Panc1 (cell line): ENCODE results near the gene TNFRSF14. TPM values are rescaled to one million over a fixed set of nuclear protein-coding genes. Genes with fewer than 3 reads are reported as not detected.

ENCODE experiments used
- ATAC-seq: fragments of 200-7000 bp; cut with Tn5 transposase; 2 replicates; pipeline ENCODE4 v1.9.1; 2020; ENCODE audit warnings: mild to moderate bottlenecking, moderate library complexity
- BruUV-seq: library from RNA; stranded (reverse); fragments of 400-500 nt; replicated peaks from 2 replicates; lab custom pipeline; 2021; lab: Mats Ljungman, UMichigan
- CTCF ChIA-PET: fragments of 300-600 bp; sonication (Branson Sonifier 250); formaldehyde crosslinking; loops from one replicate; lab custom pipeline; 2022; ENCODE audit warnings: antibody characterized with exemption; lab: Charles Lee
- POLR2A ChIA-PET: fragments of 300-600 bp; sonication (Branson Sonifier 250); formaldehyde crosslinking; loops from one replicate; lab custom pipeline; 2022; ENCODE audit warnings: antibody characterized with exemption; lab: Charles Lee
- DNase-seq: peaks from one replicate; pipeline ENCODE4 v3.0.0-alpha.2; 2010; ENCODE audit warnings: low read depth, low spot score
- H3K27ac ChIP-seq: 2 replicates; pipeline ENCODE4 v1.5.1; 2011; ENCODE audit warnings: mild to moderate bottlenecking, low read length, inconsistent platforms
- H3K27me3 ChIP-seq: fragments of 200-500 bp; sonication (Bioruptor generic); 2 replicates; pipeline ENCODE4 v1.6.0; 2014; ENCODE audit warnings: low read length, inconsistent platforms; ENCODE audit not compliant: control insufficient read depth, insufficient read depth
- H3K36me3 ChIP-seq: fragments of 200-500 bp; sonication (Bioruptor generic); 2 replicates; pipeline ENCODE4 v1.5.1; 2014; ENCODE audit warnings: inconsistent platforms, mild to moderate bottlenecking, low read length, moderate library complexity; ENCODE audit not compliant: control insufficient read depth, insufficient read depth
- H3K4me1 ChIP-seq: 2 replicates; pipeline ENCODE4 v1.5.1; 2011; ENCODE audit warnings: inconsistent platforms, mild to moderate bottlenecking, low read length, moderate library complexity; ENCODE audit not compliant: control insufficient read depth, insufficient read depth
- H3K4me3 ChIP-seq, 2 experiments: 2 replicates each; pipeline ENCODE4 v1.5.1; 2011 to 2012; ENCODE audit warnings: low read depth in 2 of 2, low read length in 2 of 2, mild to moderate bottlenecking in 2 of 2, inconsistent platforms in 1 of 2, moderate library complexity in 1 of 2
- H3K9me3 ChIP-seq: fragments of 200-500 bp; sonication (Bioruptor generic); 2 replicates; pipeline ENCODE4 v1.5.1; 2014; ENCODE audit warnings: low read depth, mild to moderate bottlenecking, inconsistent platforms, low read length, moderate library complexity; ENCODE audit not compliant: control insufficient read depth, insufficient read depth
- POLR2AphosphoS5 ChIP-seq: IDR thresholded peaks from 2 replicates; pipeline ENCODE4 v1.6.1; 2012; ENCODE audit warnings: mild to moderate bottlenecking, low read depth, low read length, moderate library complexity
- SIN3A ChIP-seq: IDR thresholded peaks from 2 replicates; pipeline ENCODE4 v1.6.1; 2012; ENCODE audit warnings: low read depth, mild to moderate bottlenecking, low read length, moderate library complexity, borderline replicate concordance; ENCODE audit not compliant: insufficient read depth
- TCF7L2 ChIP-seq: IDR thresholded peaks from 2 replicates; pipeline ENCODE4 v1.6.1; 2011; ENCODE audit warnings: mild to moderate bottlenecking, low read depth, low read length, inconsistent platforms
- in situ Hi-C: cut with HindIII; loops from 2 replicates; pipeline ENCODE4 v1.10.0; 2016; ENCODE audit warnings: low sequenced_read_pairs, low pct_unique_long_range_greater_than_20kb
- intact Hi-C: fragments of 100-400 bp; cut with micrococcal nuclease; formaldehyde crosslinking; loops from one replicate; pipeline ENCODE4 v1.10.0; 2022; ENCODE audit not compliant: unreplicated experiment
- total RNA-seq: library from RNA; stranded (reverse); gene quantifications from one replicate; pipeline ENCODE4 v1.2.1, GENCODE V29; 2021; ENCODE audit not compliant: unreplicated experiment
- TF ChIP-seq, protein P1 (sequence below): fragments of 450-650 bp; IDR thresholded peaks from 2 replicates; pipeline ENCODE4 v1.5.1; 2017; ENCODE audit warnings: mild to moderate bottlenecking
- TF ChIP-seq, protein P2 (sequence below), 2 experiments: IDR thresholded peaks; 2 replicates each; pipeline ENCODE4 v1.6.1; 2011 to 2012; ENCODE audit warnings: low read depth in 2 of 2, control low read depth in 1 of 2, low read length in 1 of 2, mild to moderate bottlenecking in 1 of 2, moderate library complexity in 1 of 2; ENCODE audit not compliant: insufficient read depth in 1 of 2

The TNFRSF14 gene
- total RNA-seq, 1 experiment from 2014 or later = 20.1 TPM

DNA sequence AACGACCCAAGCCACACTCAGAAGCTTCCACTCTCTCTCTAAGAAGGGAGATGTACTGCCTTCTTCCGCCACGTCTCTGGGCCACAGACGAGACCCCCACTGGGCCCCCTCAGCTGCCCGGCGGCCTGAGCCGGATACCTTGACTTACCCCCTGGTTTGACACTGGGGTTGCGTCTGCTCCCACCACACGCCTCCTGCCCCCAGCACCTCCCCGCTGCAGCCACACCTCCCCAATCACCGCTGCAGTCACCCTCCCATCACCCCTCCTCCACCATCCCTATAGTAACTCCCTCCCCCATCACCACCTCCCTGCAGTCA, 40.4 kb upstream of the TNFRSF14 start:
- no peak overlapping the region for H3K27ac ChIP-seq
- ChIA-PET CTCF (no interaction called here), POLR2A (interaction anchor here (0.7 kb wide), 1 partner anchor 16 kb away, joined by 4 read pairs; no protein-coding TSS in a partner anchor)
- no peak for TF ChIP-seq POLR2AphosphoS5
- no peak for TF ChIP-seq SIN3A
- TF ChIP-seq TCF7L2 = no peak
- TF ChIP-seq, protein P1, sequence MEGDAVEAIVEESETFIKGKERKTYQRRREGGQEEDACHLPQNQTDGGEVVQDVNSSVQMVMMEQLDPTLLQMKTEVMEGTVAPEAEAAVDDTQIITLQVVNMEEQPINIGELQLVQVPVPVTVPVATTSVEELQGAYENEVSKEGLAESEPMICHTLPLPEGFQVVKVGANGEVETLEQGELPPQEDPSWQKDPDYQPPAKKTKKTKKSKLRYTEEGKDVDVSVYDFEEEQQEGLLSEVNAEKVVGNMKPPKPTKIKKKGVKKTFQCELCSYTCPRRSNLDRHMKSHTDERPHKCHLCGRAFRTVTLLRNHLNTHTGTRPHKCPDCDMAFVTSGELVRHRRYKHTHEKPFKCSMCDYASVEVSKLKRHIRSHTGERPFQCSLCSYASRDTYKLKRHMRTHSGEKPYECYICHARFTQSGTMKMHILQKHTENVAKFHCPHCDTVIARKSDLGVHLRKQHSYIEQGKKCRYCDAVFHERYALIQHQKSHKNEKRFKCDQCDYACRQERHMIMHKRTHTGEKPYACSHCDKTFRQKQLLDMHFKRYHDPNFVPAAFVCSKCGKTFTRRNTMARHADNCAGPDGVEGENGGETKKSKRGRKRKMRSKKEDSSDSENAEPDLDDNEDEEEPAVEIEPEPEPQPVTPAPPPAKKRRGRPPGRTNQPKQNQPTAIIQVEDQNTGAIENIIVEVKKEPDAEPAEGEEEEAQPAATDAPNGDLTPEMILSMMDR = no peak
- TF ChIP-seq, protein P2, sequence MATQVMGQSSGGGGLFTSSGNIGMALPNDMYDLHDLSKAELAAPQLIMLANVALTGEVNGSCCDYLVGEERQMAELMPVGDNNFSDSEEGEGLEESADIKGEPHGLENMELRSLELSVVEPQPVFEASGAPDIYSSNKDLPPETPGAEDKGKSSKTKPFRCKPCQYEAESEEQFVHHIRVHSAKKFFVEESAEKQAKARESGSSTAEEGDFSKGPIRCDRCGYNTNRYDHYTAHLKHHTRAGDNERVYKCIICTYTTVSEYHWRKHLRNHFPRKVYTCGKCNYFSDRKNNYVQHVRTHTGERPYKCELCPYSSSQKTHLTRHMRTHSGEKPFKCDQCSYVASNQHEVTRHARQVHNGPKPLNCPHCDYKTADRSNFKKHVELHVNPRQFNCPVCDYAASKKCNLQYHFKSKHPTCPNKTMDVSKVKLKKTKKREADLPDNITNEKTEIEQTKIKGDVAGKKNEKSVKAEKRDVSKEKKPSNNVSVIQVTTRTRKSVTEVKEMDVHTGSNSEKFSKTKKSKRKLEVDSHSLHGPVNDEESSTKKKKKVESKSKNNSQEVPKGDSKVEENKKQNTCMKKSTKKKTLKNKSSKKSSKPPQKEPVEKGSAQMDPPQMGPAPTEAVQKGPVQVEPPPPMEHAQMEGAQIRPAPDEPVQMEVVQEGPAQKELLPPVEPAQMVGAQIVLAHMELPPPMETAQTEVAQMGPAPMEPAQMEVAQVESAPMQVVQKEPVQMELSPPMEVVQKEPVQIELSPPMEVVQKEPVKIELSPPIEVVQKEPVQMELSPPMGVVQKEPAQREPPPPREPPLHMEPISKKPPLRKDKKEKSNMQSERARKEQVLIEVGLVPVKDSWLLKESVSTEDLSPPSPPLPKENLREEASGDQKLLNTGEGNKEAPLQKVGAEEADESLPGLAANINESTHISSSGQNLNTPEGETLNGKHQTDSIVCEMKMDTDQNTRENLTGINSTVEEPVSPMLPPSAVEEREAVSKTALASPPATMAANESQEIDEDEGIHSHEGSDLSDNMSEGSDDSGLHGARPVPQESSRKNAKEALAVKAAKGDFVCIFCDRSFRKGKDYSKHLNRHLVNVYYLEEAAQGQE (IDR thresholded peaks at IDR 0.05; ENCODE audit: insufficient read depth in 1 of 2, low read depth in 2 of 2, low read length in 1 of 2) = no peak
- in situ Hi-C loops (no loop called here), intact Hi-C loops (no loop called here)
- peaks cover 3% of the 10 kb centered on the region for H3K36me3 ChIP-seq
- no peaks in the 10 kb centered on the region for H3K9me3 ChIP-seq
- no peak overlapping the region for H3K4me3 ChIP-seq
- DNase-seq (no peak), ATAC-seq (no peak)
- BruUV-seq = no TSS peak
- H3K4me1 ChIP-seq = no peaks in the 10 kb centered on the region
- H3K27me3 ChIP-seq = no peaks in the 10 kb centered on the region

DNA sequence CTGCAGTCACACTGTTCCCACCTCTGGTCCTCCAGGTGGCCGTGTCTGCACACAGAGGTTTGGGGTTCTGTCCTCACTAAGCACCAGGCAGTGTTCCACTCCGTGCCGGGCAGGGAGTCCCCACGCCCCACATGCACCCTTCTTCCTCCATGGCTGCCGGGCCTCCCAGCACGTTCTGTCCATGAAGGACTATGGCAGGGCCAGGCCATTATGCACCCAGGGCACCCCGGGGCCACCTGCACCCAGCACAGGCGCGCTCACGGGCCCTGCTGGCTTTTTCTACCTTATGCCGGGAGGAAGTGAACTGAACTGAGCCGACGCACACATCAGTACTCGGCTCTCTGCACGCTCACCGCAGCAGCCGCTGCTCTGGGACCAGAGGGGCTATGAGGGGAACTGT, 40.0 kb upstream of the TNFRSF14 start:
- no TSS peak for BruUV-seq
- ATAC-seq (no peak), DNase-seq (no peak)
- Histone ChIP-seq H3K4me1 (no peaks in the 10 kb centered on the region), H3K9me3 (no peaks in the 10 kb centered on the region), H3K27ac (no peak overlapping the region), H3K36me3 (peaks cover 3% of the 10 kb centered on the region), H3K4me3 (no peak overlapping the region), H3K27me3 (no peaks in the 10 kb centered on the region)
- intact Hi-C loops = no loop called here
- CTCF ChIA-PET = no interaction called here
- TF ChIP-seq, protein P2 (IDR thresholded peaks at IDR 0.05; ENCODE audit: insufficient read depth in 1 of 2, low read depth in 2 of 2, low read length in 1 of 2) = no peak
- TF ChIP-seq SIN3A (no peak), TCF7L2 (no peak), POLR2AphosphoS5 (no peak)
- TF ChIP-seq, protein P1 = no peak
- in situ Hi-C loops = no loop called here
- POLR2A ChIA-PET = no interaction called here
